BLaER1 (cell line): ENCODE results near the gene ZNF341.

ENCODE experiments used
- H3K27ac ChIP-seq: shearing (Covaris generic); formaldehyde crosslinking; 2 replicates; pipeline ENCODE4 v1.8.1; 2022
- H3K27me3 ChIP-seq: shearing (Covaris generic); formaldehyde crosslinking; 2 replicates; pipeline ENCODE4 v1.8.1; 2022
- H3K36me3 ChIP-seq: shearing (Covaris generic); formaldehyde crosslinking; 2 replicates; pipeline ENCODE4 v1.8.1; 2022
- H3K4me1 ChIP-seq: shearing (Covaris generic); formaldehyde crosslinking; 2 replicates; pipeline ENCODE4 v1.8.1; 2022
- H3K4me2 ChIP-seq: shearing (Covaris generic); formaldehyde crosslinking; 2 replicates; pipeline ENCODE4 v1.8.1; 2022
- H3K4me3 ChIP-seq: shearing (Covaris generic); formaldehyde crosslinking; 2 replicates; pipeline ENCODE4 v1.8.1; 2022
- H3K9ac ChIP-seq: shearing (Covaris generic); formaldehyde crosslinking; 2 replicates; pipeline ENCODE4 v1.8.1; 2022
- H3K9me3 ChIP-seq: shearing (Covaris generic); formaldehyde crosslinking; 2 replicates; pipeline ENCODE4 v1.8.1; 2022
- H4K20me1 ChIP-seq: shearing (Covaris generic); formaldehyde crosslinking; 2 replicates; pipeline ENCODE4 v1.8.1; 2022
- Cebpa-rat ChIP-seq: shearing (Covaris generic); IDR thresholded peaks from 2 replicates; pipeline ENCODE4 v1.8.1; 2022

ZNF341 gene

DNA sequence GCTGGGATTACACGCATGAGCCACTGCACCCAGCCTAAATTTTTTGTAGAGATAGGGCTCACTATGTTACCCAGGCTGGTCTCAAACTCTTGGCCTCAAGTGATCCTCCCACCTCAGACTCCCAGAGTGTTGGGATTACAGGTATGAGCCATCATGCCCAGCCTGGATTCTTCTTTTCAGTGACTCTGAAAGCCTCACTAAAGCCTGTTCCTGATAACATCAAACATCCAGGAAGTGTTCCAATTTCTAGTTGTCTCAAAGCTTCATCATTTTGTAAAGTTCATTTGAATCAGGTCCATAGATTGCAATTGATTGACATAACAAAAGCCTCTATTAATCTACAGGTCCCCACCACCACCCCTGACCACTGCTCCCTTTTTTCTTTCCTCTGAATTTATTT lies 50.1 kb downstream of the ZNF341 start:
- H3K27ac ChIP-seq = no peak overlapping the region
- no peak overlapping the region for H3K9ac ChIP-seq
- no peak overlapping the region for H3K4me2 ChIP-seq
- no peaks in the 10 kb centered on the region for H4K20me1 ChIP-seq
- peaks cover 56% of the 10 kb centered on the region for H3K4me1 ChIP-seq
- no peaks in the 10 kb centered on the region for H3K27me3 ChIP-seq
- H3K4me3 ChIP-seq = no peak overlapping the region
- no peak for TF ChIP-seq Cebpa-rat
- 0 out of 2 replicates have a peak, but pooled peaks cover 11% of the 10 kb centered on the region for H3K36me3 ChIP-seq
- H3K9me3 ChIP-seq = no peaks in the 10 kb centered on the region

DNA sequence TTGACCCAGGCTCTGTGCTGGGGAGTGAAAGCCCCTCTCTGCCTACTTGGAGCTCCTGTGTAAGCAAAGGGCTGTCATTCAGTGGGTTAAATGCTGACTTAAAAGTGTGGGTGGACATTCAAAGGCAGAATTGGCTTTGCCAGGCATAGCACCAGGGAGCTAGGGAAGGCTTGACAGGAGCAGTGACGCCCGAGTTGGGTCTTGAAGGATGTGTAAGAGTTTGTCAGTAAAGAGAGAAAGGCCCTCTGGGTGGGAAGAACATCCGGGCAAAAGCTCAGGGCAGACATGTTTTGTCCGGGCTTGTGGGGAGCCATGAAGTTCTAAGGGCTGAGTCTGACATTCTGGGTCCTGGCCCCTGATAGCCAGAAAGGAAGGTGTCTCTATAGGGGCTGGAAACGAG lies 51.5 kb downstream of the ZNF341 start:
- Histone ChIP-seq H3K27ac (no peak overlapping the region), H3K4me3 (no peak overlapping the region), H4K20me1 (no peaks in the 10 kb centered on the region), H3K9ac (no peak overlapping the region), H3K4me2 (no peak overlapping the region), H3K36me3 (0 out of 2 replicates have a peak, but pooled peaks cover 11% of the 10 kb centered on the region), H3K9me3 (no peaks in the 10 kb centered on the region), H3K4me1 (peaks cover 61% of the 10 kb centered on the region), H3K27me3 (no peaks in the 10 kb centered on the region)
- TF ChIP-seq Cebpa-rat = no peak

GRCh38 chr20:33783818-33784217 lies 52.0 kb downstream of the ZNF341 start:
- H3K27ac ChIP-seq = no peak overlapping the region
- no peak overlapping the region for H3K4me2 ChIP-seq
- TF ChIP-seq Cebpa-rat = no peak
- no peaks in the 10 kb centered on the region for H3K27me3 ChIP-seq
- no peaks in the 10 kb centered on the region for H3K9me3 ChIP-seq
- no peaks in the 10 kb centered on the region for H4K20me1 ChIP-seq
- H3K4me3 ChIP-seq = no peak overlapping the region
- peaks cover 57% of the 10 kb centered on the region for H3K4me1 ChIP-seq
- no peak overlapping the region for H3K9ac ChIP-seq
- 0 out of 2 replicates have a peak, but pooled peaks cover 11% of the 10 kb centered on the region for H3K36me3 ChIP-seq

- Histone ChIP-seq H3K9ac (no peak overlapping the region), H3K4me2 (no peak overlapping the region), H3K36me3 (0 out of 2 replicates have a peak, but pooled peaks cover 11% of the 10 kb centered on the region), H3K27me3 (no peaks in the 10 kb centered on the region), H3K27ac (no peak overlapping the region), H3K9me3 (no peaks in the 10 kb centered on the region), H3K4me1 (peaks cover 53% of the 10 kb centered on the region), H4K20me1 (no peaks in the 10 kb centered on the region), H3K4me3 (no peak overlapping the region)
- TF ChIP-seq Cebpa-rat = no peak
Observed at GRCh38 chr20:33784225-33784624, 52.4 kb downstream of the ZNF341 start.

DNA sequence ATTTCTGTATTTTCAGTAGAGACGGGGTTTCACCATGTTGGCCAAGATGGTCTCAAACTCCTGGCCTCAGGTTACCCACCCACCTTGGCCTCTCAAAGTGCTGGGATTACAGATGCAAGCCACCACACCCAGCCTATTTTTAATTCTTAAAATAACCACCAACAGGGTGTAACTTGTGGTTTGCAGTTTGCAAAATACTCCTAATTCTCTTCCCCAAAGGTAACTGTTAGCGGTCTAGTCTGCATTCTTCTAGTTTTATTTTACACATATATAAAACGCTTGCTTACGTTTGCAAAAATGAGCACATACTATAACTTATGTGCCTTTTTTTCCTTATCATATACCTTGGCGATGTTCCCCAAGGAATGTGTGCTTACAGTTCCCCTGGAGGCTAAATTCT lies 53.7 kb downstream of the ZNF341 start:
- H3K27ac ChIP-seq = no peak overlapping the region
- no peaks in the 10 kb centered on the region for H4K20me1 ChIP-seq

GRCh38 chr20:33787253-33787891 lies 55.6 kb downstream of the ZNF341 start:
- Histone ChIP-seq H3K27ac (peak overlapping the region; percentile 43; the same call in 1 of the 2 replicates), H3K4me1 (peaks cover 33% of the 10 kb centered on the region), H3K4me3 (no peak overlapping the region), H4K20me1 (no peaks in the 10 kb centered on the region), H3K27me3 (no peaks in the 10 kb centered on the region), H3K36me3 (peaks cover 11% of the 10 kb centered on the region; the same call in 1 of the 2 replicates), H3K4me2 (peak overlapping the region; percentile 73), H3K9ac (0 out of 2 replicates have a peak overlapping the region, but pooled peaks have one; percentile 17), H3K9me3 (no peaks in the 10 kb centered on the region)
- no peak for TF ChIP-seq Cebpa-rat

More for the DNA sequence above, 53.7 kb downstream of the ZNF341 start:
- Histone ChIP-seq H3K9ac (no peak overlapping the region), H3K27me3 (no peaks in the 10 kb centered on the region), H3K4me2 (no peak overlapping the region), H3K9me3 (no peaks in the 10 kb centered on the region), H3K4me1 (peaks cover 40% of the 10 kb centered on the region), H3K36me3 (0 out of 2 replicates have a peak, but pooled peaks cover 11% of the 10 kb centered on the region), H3K4me3 (no peak overlapping the region)
- TF ChIP-seq Cebpa-rat = no peak

DNA sequence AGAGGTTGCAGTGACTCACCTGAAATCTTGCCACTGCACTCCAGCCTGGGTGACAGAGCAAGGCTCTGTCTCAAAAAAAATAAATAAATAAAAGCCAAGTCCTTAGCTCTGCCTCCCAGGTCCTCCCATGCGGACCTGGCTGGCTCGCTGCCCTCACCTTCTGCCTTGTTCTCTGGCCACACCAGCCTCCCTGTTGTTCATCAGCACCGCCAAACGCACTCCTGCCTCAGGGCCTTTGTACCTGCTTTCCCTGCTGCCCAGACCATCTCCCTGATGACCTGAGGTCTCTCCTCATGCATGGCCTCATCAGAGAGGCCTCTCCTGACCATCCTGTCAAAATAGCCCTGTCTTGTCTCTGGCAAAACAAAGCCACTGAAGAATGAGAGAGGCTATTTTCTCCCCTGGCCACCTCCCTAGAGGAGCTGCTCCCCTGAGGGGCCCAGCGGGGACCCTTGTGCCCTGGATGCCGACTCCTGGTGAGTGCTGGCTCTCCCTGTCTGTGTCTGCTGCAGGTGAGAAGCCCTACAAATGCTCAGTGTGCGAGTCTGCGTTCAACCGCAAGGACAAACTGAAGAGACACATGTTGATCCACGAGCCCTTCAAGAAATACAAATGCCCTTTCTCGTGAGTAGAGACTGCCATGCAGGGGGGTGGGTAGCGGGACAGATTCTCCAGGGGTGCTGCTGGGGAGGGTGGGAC lies 56.7 kb downstream of the ZNF341 start:
- no peak overlapping the region for H3K27ac ChIP-seq
- H3K27me3 ChIP-seq = no peaks in the 10 kb centered on the region
- peaks cover 42% of the 10 kb centered on the region for H3K4me1 ChIP-seq
- peaks cover 11% of the 10 kb centered on the region; the same call in 1 of the 2 replicates for H3K36me3 ChIP-seq
- no peak overlapping the region for H3K4me2 ChIP-seq
- no peaks in the 10 kb centered on the region for H3K9me3 ChIP-seq
- no peaks in the 10 kb centered on the region for H4K20me1 ChIP-seq
- TF ChIP-seq Cebpa-rat = no peak
- no peak overlapping the region for H3K9ac ChIP-seq
- no peak overlapping the region for H3K4me3 ChIP-seq

GRCh38 chr20:33789109-33789857 lies 57.5 kb downstream of the ZNF341 start:
- H3K4me1 ChIP-seq = peaks cover 50% of the 10 kb centered on the region
- no peaks in the 10 kb centered on the region for H4K20me1 ChIP-seq
- no peaks in the 10 kb centered on the region for H3K27me3 ChIP-seq
- no peak overlapping the region for H3K4me2 ChIP-seq
- H3K9ac ChIP-seq = 0 out of 2 replicates have a peak overlapping the region, but pooled peaks have one; percentile 19
- no peak for TF ChIP-seq Cebpa-rat
- H3K36me3 ChIP-seq = peaks cover 11% of the 10 kb centered on the region; the same call in 1 of the 2 replicates
- H3K27ac ChIP-seq = no peak overlapping the region
- no peaks in the 10 kb centered on the region for H3K9me3 ChIP-seq
- H3K4me3 ChIP-seq = no peak overlapping the region

- Histone ChIP-seq H3K4me1 (peaks cover 51% of the 10 kb centered on the region), H3K4me2 (no peak overlapping the region), H3K4me3 (no peak overlapping the region), H3K36me3 (peaks cover 11% of the 10 kb centered on the region; the same call in 1 of the 2 replicates), H3K27me3 (no peaks in the 10 kb centered on the region), H4K20me1 (no peaks in the 10 kb centered on the region), H3K9ac (0 out of 2 replicates have a peak overlapping the region, but pooled peaks have one; percentile 19), H3K9me3 (no peaks in the 10 kb centered on the region), H3K27ac (no peak overlapping the region)
- no peak for TF ChIP-seq Cebpa-rat
Observed at GRCh38 chr20:33789858-33790182, 58.0 kb downstream of the ZNF341 start.

DNA sequence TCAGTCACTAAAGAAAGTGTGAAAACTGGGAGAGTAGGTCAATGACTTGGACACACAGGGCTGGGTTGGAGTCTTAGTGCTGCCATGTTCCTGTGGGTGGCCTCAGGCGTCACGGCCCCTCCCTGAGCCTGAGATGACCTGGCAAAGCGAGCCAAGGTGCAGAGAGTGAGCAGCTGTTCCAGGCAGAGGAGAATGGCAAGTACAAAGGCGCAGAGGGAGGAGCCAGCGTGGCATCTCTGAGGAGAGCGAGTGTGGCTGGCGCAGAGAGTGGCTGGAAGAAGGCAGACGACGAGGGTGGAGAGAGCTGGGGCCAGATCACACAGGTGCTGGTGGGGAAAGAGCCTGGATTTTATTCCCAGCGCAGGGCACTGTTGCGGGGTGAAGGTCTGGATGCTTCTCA lies 58.8 kb downstream of the ZNF341 start:
- Histone ChIP-seq H3K36me3 (peaks cover 11% of the 10 kb centered on the region; the same call in 1 of the 2 replicates), H3K27ac (no peak overlapping the region), H3K4me3 (no peak overlapping the region), H3K9ac (no peak overlapping the region), H3K9me3 (no peaks in the 10 kb centered on the region), H3K4me2 (no peak overlapping the region), H3K27me3 (no peaks in the 10 kb centered on the region), H3K4me1 (peaks cover 47% of the 10 kb centered on the region), H4K20me1 (no peaks in the 10 kb centered on the region)
- TF ChIP-seq Cebpa-rat = no peak
